ENCODE measurements around the gene B3GALT5.

DNA sequence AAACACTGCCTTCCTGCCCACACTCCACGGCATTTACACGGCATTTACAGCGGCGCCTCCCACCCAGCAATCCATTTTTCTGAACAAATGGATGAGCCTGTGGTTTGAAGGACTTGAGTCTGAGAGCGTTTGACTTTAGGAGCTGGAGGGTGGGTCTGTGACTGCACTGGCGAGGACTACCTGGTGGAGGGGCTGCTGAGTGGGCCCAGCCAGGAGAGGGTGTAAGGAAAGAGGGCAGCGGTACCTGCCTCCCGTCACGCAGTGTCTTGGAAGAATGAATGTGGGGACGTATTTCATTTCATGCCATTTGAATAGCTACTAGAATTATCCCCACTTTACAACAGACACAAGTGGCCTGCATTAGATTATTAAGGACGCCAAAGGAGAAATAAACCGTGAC lies 62.9 kb downstream of the B3GALT5 start:
- TF ChIP-seq, protein P1, sequence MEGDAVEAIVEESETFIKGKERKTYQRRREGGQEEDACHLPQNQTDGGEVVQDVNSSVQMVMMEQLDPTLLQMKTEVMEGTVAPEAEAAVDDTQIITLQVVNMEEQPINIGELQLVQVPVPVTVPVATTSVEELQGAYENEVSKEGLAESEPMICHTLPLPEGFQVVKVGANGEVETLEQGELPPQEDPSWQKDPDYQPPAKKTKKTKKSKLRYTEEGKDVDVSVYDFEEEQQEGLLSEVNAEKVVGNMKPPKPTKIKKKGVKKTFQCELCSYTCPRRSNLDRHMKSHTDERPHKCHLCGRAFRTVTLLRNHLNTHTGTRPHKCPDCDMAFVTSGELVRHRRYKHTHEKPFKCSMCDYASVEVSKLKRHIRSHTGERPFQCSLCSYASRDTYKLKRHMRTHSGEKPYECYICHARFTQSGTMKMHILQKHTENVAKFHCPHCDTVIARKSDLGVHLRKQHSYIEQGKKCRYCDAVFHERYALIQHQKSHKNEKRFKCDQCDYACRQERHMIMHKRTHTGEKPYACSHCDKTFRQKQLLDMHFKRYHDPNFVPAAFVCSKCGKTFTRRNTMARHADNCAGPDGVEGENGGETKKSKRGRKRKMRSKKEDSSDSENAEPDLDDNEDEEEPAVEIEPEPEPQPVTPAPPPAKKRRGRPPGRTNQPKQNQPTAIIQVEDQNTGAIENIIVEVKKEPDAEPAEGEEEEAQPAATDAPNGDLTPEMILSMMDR (optimal IDR thresholded peaks at IDR 0.05 in 1 of 3, IDR thresholded peaks at IDR 0.05 in 1 of 3, conservative IDR thresholded peaks at IDR 0.05 in 1 of 3; ENCODE audit: extremely low read depth in 1 of 3, insufficient read depth in 2 of 3, low read length in 3 of 3), result no peak
- no peak for TF ChIP-seq EZH2 (IDR thresholded peaks at IDR 0.05; ENCODE audit: low read length)
